Measurements from ENCODE around the gene JSRP1. TPM values are rescaled to one million over a fixed set of nuclear protein-coding genes. Genes with fewer than 3 reads are reported as not detected.

The JSRP1 gene
- total and polyA plus RNA-seq, 2 experiments from 2014 or later = 2.4 to 3.1 TPM

- TF ChIP-seq EZH2phosphoT487 (IDR thresholded peaks at IDR 0.05; ENCODE audit: unreplicated experiment) = no peak
- TF ChIP-seq, protein P1, sequence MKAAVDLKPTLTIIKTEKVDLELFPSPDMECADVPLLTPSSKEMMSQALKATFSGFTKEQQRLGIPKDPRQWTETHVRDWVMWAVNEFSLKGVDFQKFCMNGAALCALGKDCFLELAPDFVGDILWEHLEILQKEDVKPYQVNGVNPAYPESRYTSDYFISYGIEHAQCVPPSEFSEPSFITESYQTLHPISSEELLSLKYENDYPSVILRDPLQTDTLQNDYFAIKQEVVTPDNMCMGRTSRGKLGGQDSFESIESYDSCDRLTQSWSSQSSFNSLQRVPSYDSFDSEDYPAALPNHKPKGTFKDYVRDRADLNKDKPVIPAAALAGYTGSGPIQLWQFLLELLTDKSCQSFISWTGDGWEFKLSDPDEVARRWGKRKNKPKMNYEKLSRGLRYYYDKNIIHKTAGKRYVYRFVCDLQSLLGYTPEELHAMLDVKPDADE (IDR thresholded peaks at IDR 0.05) = no peak
- no peak for TF ChIP-seq ZNF114 (CRISPR knock-in tag; IDR thresholded peaks at IDR 0.05)
- no peak for TF ChIP-seq STAT1 (IDR thresholded peaks at IDR 0.05; ENCODE audit: unreplicated experiment)
- no peak for TF ChIP-seq ZNF331 (CRISPR knock-in tag; IDR thresholded peaks at IDR 0.05; ENCODE audit: low read depth)
Observed at GRCh38 chr19:2224754-2225349, 31.4 kb downstream of the JSRP1 start (continued).

DNA sequence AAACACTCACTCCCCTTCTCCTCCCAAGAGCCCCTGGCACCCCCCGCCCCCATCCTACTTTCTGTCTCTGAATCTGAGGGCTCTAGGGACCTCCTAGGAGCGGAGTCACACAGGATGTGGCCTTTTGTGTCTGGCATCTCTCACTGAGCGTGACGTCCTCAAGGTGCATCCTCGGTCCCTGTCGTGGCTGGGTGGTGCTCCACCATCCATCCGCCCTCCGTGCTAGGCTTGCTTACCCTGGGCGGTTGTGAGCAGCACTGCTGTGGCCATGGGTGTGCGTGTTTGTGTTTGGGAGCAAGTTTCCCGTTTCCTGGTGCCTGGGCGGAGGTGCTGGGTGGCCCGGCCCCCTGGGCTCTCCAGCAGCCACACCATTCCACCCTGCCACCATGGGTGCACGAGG, 32.3 kb downstream of the JSRP1 start:
- no peak for ATAC-seq
- no peak for TF ChIP-seq NANOG (IDR thresholded peaks at IDR 0.05; ENCODE audit: borderline replicate concordance)
- TF ChIP-seq, protein P2, sequence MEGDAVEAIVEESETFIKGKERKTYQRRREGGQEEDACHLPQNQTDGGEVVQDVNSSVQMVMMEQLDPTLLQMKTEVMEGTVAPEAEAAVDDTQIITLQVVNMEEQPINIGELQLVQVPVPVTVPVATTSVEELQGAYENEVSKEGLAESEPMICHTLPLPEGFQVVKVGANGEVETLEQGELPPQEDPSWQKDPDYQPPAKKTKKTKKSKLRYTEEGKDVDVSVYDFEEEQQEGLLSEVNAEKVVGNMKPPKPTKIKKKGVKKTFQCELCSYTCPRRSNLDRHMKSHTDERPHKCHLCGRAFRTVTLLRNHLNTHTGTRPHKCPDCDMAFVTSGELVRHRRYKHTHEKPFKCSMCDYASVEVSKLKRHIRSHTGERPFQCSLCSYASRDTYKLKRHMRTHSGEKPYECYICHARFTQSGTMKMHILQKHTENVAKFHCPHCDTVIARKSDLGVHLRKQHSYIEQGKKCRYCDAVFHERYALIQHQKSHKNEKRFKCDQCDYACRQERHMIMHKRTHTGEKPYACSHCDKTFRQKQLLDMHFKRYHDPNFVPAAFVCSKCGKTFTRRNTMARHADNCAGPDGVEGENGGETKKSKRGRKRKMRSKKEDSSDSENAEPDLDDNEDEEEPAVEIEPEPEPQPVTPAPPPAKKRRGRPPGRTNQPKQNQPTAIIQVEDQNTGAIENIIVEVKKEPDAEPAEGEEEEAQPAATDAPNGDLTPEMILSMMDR (conservative IDR thresholded peaks at IDR 0.05; ENCODE audit: low read depth in 2 of 2) = no peak
- TF ChIP-seq CREB1 (CRISPR knock-in tag; IDR thresholded peaks at IDR 0.05; ENCODE audit: low read depth) = no peak
- no peak for TF ChIP-seq ZNF331 (CRISPR knock-in tag; IDR thresholded peaks at IDR 0.05; ENCODE audit: low read depth)
- no peak for TF ChIP-seq ZNF114 (CRISPR knock-in tag; IDR thresholded peaks at IDR 0.05)
- TF ChIP-seq POLR2AphosphoS5 (IDR thresholded peaks at IDR 0.05; ENCODE audit: low read depth) = no peak
- TF ChIP-seq STAT1 (IDR thresholded peaks at IDR 0.05; ENCODE audit: unreplicated experiment) = no peak
- no peak for TF ChIP-seq EZH2 (IDR thresholded peaks at IDR 0.05; ENCODE audit: low read depth, unreplicated experiment)
- TF ChIP-seq, protein P1 (IDR thresholded peaks at IDR 0.05) = no peak
- no peak for TF ChIP-seq JUNB (IDR thresholded peaks at IDR 0.05; ENCODE audit: unreplicated experiment)
- TF ChIP-seq EZH2phosphoT487 (IDR thresholded peaks at IDR 0.05; ENCODE audit: unreplicated experiment) = no peak
- TF ChIP-seq REST (IDR thresholded peaks at IDR 0.05; ENCODE audit: unreplicated experiment) = no peak

More for the DNA sequence above, 32.3 kb downstream of the JSRP1 start:
- Histone ChIP-seq H3K27ac (ENCODE audit: low read depth) (no peak overlapping the region), H3F3A (replicated peaks; ENCODE audit: low read depth) (0 out of 2 replicates have a peak, but pooled peaks cover 4% of the 10 kb centered on the region), H2AFZ (no peak overlapping the region), H4K20me1 (replicated peaks; ENCODE audit: insufficient read depth) (0 out of 2 replicates have a peak, but pooled peaks cover 3% of the 10 kb centered on the region), H3K27me3 (ENCODE audit: insufficient read depth) (no peaks in the 10 kb centered on the region), H3K4me2 (no peak overlapping the region), H3K9me2 (ENCODE audit: insufficient read depth) (no peaks in the 10 kb centered on the region), H3K4me1 (ENCODE audit: insufficient read depth) (no peaks in the 10 kb centered on the region), H3K36me3 (ENCODE audit: insufficient read depth) (no peaks in the 10 kb centered on the region; the same call in 1 of the 2 replicates), H3K79me2 (replicated peaks; ENCODE audit: insufficient read depth) (no peaks in the 10 kb centered on the region), H3K4me3 (no peak overlapping the region)
- peaks cover 29% of the 10 kb centered on the region for H3K36me3 Mint-ChIP-seq (ENCODE audit: low read depth)
- no peak for DNase-seq (ENCODE audit: low spot score)
- H3K27ac Mint-ChIP-seq = no peak overlapping the region
- H3K27me3 Mint-ChIP-seq (ENCODE audit: insufficient read depth, low read depth, poor library complexity) = peaks cover 10% of the 10 kb centered on the region
- no peak overlapping the region for H3K4me3 Mint-ChIP-seq
- no peaks in the 10 kb centered on the region for H3K9me3 Mint-ChIP-seq
- no peaks in the 10 kb centered on the region for H3K4me1 Mint-ChIP-seq

Data from GM23338 (cell line).